Activated CD8-positive, alpha-beta memory T cell treated with anti-CD3 and anti-CD28 coated beads, Interleukin-2, amount 50 U/mL, for 1 hour (primary cell): Measurements from ENCODE around the gene MAPKAPK2.

Experiments
- DNase-seq: peaks from one replicate; pipeline ENCODE4 v3.0.0-alpha.2; 2020; ENCODE audit errors: extremely low read depth

MAPKAPK2 gene

DNA sequence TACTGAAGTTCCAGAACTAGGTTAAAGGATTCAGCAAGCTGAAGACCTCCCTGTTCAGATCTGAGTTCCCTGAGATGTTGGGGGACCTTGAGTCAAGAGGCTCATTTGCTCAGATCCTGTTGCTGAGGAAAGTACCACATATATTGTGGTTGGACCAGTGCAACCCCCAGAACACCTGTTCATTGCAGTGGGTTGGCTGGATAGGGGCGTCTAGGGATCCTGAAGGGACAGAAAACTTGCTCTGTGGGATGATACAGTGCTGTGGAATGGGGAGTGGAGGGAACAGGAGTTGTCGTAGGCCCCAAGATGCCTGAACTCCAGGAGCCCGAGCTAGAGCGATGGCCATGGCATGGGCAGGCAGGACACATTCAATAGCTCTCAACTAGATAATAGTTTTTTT, 24.6 kb upstream of the MAPKAPK2 start:
- no peak for DNase-seq

DNA sequence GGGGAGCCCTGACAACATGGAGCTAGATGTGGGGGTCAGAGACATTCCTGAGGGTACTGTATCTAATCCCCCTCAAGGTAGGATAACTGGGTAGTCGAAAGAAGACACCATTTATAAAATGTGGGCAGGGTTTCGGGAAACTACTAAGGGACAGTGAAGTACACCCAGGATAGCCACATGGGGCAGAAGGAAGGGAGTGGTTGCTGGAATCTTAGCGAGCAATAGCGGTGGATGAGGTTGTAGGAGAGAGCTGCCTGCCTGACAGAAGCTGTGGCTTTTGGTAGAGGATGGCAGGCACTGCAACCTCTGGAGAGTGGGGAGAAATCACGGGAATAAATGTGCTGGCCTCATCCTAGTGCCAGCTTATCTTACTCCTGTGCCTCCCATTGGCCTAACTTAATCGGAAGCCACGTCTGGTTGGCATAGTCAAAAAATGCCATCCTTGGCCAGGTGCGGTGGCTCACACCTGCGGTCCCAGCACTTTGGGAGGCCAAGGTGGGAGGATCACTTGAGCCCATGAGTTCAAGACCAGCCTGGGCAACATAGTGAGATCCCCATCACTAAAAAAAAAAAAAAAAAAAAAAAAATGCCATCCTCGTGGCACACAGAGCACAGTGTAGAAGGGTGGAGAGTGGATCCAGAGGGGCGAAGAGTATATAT, 23.4 kb upstream of the MAPKAPK2 start:
- no peak for DNase-seq

DNA sequence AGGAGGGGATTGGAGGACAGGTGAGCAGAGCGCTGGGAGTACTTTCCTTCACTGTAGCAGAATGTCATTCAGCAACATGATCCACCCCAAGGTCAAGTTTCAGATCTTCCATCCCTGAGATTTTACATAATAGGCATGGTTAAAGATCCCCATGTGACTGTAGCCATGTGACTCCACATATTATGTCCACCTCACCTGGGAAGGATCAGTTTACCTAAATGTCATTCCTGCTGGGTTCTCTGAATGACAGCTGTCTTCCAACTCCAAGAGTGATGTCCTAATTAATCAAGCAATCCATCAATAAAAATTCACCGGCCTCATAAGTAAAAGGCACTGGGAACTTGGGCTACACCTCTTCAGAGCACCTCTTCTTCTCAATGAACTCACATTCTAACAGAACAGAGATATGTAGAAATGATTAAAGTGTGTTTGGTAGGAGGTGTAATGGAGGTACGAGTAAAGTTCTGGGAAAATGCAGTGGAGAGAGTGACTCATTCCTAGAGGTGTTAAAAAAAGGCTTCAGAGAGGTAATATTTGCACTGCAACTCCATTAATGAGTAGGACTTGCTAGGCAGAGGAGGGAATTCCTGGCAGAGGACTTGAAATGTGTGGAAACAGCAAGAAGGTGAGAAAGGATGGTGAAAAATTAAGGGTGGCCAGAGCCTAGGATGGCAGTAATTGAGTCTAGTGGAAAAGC, 22.2 kb upstream of the MAPKAPK2 start:
- DNase-seq: no peak

DNA sequence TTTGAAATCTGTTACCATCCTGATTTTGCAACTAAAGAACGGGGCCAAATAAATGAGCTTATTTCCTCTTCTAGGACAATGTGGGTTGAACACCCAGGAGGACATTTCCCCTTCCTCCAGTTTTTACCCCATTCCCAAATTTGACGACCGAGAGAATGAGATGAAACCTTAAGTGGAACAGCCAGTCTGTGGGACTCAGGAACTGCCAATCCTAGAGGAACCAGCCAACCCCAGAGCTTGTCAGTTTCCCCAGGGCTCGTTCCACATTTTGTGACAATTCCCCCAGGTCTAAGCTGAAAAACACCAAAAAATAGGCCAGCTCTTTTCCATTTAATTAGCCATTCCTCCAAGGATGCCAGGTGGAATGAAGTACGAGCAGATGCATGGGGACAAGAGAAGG, 21.3 kb upstream of the MAPKAPK2 start:
- DNase-seq: no peak

DNA sequence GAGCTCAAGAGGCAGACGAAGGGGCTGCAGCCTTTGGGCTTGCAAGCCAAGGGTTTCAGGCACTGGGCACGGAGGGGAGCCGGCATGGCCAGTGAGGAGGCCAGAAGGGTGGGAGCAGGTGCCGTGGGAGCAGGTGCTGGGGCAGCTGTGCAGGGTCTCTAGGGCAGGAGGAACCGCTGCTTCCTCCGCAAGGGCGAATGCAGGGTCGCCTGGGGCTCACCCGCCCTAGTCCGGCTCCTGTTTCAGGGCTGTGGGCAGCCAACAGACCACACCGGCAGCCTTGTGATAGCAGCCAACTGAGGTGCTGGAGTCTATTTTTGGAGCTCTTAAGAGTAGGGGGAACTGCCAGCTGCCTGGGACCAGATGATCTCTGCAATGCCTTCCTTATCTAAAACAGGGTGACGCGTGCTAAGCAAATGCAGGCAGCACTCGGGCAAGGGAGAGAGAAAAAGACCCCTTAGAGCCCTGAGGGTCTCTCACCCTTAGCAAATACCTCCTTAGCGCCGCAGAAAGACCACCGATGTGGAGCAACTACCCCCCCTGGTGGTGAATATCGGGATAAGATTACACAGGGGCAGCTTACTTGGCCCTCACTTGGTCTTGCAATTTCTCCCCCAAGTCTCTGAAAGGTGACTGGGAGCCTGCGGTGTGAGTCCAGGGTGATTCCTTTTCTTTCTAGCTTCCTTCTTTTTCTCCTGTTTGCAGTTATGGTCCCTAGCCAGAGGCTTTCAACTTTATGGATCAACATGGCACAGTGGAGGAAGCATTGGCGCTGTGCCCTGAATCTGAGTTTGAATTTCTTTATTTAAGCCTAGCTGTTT, 20.7 kb upstream of the MAPKAPK2 start:
- peak; percentile 46 for DNase-seq

DNA sequence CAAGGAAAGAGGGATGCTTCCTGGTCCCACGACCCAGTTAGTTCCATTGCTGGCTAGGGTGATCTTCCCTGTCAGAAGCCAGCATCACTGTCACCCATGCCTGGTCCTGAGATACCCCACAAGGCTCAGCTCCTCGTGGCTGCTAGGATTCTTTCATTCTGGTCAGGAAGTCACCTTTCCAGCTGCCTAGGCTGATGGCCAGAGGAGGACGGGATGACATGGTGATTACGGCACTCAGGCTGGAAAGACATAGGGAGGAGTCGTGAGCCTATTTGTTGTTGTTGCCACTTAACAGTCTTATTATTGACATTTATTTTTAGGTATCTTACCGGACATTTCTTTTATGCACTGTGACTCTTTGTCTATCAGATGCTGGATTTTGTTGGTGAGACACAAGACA, 20.0 kb upstream of the MAPKAPK2 start:
- no peak for DNase-seq

DNA sequence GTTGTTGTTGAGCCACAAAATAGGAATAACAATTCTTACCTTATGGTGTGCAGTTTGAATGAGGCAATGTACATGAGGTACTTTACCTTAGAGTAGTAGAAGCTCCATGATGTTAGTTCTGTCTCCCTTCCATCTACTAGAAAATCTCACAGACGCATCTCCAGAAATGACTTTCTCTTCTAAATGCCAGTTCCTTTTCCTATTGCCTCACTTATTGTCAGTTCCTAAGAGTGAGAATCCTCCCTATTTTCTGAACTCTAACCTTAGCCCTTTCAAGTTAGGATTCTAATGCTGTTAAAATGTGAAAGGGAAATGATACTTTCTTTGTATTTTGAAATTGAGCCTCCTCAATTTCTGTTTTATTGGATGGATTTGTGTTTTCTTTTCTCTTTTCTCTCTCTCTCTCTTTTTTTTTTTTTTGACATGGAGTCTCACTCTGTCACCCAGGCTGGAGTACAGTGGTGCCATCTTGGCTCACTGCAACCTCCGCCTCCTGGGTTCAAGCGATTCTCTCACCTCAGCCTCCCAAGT, 18.6 kb upstream of the MAPKAPK2 start:
- DNase-seq: no peak

DNA sequence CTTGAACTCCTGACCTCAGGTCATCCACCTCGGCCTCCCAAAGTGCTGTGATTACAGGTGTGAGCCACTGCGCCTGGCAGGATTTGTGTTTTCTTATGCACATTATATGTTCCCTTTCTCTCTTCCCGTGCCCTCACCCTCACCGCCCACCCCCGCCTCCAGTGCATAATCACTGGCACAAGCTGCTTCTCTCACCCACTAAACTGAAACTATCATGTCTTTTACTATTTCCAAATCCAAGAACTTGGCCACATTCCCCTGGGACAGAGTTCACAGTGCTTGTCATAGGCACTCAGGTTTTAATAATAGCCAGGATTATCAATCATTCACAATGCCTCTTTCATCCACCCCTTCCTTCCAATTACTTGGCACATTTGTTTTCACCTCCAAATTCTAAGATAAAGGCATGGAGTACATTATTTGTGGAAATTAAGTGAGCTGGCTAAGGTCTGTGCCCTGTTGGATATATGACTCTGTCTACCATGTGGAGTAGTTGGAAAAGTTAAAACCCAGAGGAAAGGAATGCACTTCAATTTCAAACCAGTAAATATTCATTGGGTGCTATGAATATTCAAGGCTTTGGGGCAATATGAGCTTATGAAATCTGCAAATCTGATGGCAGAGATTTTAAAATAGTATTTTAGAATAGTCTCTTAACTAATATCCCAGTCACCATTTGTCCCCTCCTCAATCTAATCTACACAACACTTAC, 17.6 kb upstream of the MAPKAPK2 start:
- DNase-seq: no peak

DNA sequence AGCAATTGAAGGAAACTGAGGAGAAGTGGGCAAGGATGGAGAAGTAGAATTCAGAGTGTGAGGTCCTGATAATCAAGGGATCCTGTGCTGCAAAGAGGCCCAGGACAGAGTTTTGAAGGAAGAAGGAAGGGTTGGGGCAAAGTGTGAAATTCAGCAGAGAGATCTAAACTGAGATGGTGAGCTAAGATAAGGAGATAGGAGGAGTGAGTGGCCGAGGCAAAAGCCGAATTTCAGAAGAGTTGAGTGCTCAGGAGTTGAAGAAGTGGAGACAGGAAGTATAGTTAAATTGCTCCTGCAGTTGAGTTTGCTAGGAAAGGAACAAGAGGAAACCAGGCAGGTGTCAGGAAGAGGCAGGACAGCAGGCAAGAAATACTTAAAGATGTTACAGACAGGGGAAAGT, 16.4 kb upstream of the MAPKAPK2 start:
- DNase-seq: no peak

DNA sequence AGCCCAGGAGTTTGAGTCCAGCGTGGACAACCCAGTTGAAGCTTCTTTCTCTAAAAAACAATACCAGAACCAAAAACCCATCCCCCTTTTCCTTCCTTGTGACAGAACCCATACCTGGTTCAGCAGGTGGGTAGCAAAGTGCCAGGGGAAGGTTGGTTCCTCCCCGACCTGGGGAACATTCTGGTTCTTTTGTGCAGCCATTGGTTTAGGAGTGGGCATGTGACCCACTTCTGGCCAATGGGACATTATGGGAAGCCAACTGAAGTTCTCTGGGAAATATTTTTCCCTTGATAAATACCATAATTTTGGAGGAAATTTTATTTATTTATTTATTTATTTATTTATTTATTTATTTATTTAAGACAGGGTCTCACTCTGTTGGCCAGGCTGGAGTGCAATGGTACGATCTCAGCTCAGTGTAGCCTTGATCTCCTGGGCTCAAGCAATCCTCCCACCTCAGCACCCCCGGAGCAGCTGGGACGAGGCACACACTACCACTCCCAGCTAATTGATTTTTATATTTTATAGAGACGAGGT, 15.8 kb upstream of the MAPKAPK2 start:
- DNase-seq: no peak

DNA sequence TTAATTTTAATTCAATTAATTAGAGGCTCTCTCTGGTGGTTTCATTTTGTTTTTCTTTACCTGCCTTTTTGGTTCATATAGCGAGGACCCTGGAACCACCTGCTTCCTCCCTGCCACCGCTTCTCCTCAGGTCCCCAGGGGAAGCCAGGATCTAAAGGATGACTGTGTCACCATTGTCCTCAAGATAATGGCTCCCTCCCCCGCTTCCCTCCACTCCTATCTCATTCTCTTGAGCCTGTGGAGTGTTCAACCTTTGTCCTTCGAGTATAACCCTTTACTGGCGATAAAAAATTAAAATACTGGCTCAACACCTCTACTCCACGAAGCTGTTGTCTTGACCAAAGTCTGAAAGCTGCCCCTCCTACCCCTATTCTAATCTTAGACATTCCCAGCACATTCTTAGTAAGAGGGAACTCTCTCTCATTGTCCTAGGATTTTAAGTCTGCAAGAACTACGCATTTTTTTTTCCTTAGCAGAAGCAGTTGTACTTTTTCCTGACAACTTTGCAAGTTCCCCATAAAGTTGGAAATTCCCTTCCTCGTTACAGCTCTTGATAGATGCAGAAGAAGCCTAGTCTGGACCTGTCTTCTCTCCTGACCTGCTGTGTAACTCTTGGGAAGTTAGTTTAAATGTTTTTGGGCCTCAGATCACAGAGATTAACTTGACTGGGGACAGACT, 12.6 kb upstream of the MAPKAPK2 start:
- DNase-seq: no peak

DNA sequence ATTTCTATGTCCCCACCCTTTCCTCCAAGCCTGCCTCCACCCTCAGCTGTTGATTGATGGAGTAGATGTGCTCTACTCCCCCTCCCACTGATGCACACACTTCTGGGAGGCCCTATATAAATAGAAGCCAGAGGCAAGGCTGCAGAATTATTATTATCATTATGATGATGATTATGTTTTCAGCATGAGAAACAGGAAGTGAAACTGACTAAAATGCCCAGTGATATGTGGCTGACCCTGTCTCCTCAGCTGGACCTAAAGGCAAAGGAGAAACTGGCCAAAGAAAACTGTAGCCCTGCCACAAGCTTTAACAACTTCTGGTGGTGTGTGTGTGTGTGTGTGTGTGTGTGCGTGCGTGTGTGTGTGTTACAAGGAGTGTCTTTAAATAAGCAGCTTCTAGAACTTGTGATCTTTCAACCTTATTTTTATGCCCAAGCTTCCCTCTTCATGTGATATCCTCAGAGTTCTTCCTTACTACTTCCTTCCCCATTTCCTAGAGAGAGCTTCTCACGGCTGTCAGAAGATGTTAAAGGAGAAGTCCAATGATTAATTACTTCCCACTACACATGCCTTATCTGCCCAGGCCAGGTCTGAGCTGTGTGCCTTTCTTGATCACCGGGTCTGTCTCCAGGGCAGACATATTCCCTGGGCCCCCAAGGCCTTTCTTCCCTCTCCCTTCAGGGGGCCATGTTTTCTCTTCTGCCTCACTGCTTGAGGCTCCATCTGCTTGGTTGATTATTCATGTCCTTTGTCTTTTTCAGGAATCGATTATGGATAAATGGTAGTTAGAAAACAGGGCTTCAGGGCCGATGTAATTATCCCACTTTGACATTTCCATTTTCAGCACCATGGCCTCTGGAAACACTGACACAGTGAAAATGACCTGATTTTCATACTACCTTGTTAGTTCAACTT, 11.6 kb upstream of the MAPKAPK2 start:
- no peak for DNase-seq

DNA sequence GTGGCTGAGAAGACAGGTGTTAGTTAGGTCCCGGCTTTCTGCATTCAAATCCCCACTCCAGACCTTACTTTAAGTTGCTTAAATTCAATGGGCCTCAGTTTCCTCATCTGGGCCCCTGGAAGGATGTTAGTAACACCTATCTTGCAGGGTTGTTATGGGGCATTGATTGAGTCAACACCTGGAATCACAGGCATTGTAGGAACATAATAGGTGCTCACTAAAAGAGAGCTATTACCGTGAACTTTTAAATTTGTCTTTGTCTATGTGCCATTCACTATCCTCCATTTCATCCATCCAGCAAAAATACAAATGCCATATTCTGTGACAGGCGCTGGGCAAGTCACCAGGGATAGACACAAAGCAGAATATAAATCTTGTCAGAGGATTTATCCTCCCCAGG, 10.5 kb upstream of the MAPKAPK2 start:
- DNase-seq: no peak

DNA sequence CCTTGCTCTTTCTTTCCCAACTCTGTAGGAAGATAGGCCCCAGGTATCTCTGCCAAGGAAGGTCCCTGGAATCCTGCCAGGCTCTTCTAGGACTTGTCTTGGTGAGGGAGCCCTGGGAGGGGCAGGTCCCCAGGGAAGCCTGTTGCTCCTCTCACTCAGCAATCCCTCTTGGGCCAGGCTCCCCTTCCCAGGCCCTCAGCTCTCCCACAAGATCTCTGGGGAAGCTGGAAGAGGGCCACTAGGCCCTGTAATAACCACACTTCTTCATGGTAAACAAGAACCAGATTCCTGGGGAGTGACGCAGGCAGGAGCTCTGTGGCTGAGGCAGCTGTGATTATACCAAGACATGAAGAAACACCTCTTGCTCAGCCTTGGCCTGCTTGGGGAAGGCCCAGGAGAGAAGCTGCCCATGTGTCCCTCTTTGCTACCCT, 9.9 kb upstream of the MAPKAPK2 start:
- DNase-seq: no peak

DNA sequence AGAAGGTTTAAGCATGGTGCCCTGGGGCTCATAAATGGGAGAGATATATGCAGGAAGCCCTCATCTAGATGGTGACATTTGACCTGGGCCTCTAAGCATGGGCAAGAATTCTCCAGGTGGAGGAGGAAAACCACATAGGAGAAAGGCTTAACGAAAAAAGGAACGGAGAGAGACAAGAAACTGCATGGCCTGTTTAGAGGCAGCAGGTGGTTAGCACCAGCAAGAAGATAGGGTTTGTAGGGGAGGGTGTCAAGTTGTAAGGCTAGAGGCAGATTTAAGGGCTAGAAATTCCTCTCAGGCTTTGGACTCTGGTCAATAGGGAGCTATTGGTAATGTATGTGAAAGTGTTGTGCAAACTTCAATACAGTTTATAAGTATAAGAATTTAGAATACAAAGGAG, 8.2 kb upstream of the MAPKAPK2 start:
- no peak for DNase-seq

DNA sequence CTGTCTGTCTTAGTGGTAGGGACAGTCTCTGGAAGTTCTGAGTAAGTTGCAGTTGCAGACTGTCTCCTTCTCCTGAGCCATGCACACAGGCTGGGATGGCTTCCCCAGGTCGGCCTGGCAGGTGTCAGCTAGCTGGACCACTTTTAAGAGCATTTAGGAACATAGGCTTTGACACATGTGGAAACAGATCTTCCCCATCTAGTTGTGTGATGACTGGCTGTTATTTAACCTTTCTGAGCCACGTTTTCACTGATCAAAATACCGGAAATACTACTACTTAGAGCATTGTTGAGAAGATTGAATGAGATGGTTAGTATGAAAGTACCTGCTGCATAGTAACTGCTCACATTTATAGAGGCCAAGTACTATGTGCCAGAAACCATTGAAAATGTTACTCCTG, 6.2 kb upstream of the MAPKAPK2 start:
- DNase-seq: no peak

DNA sequence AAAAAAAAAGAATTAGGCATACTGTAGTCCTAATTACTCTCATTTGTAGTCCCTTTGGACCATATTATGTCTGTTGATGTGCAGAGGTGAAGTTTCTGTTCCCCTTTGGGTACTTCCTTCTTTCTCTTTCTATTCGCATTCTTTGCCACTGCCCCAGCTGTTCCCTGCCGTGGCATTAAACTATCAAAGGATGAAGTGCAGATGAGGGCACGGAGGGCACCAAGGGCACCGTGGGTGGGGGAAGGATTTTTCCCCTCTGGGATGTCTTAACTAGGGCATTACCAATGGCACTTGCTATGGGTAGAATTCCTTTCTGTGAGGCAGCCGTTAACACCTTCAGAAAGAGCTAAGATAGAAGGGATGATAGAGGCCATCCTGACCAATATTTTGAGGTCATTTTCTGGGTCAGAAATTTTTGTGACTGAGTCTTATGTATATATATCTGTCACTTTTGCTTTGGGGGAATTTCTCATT, 4.9 kb upstream of the MAPKAPK2 start:
- DNase-seq: no peak

DNA sequence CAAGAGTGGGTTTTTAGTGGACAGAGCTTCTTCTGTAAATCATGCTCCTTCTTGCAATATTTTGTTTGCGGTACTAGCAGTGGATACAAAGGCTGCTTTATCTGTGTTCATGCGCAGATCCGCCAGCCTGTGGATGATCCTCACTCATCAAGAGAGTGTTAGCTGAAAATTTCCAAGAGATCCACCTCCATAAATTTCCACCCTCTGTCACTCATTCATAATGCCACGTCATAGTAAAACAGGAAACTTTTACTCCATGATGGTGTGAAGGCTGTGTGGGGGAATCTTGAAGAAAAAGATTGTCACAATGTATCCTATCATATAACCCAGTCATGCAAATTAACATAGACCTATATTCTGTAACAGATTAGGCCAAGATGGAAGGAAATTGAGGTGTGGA, 4.4 kb upstream of the MAPKAPK2 start:
- DNase-seq: no peak

DNA sequence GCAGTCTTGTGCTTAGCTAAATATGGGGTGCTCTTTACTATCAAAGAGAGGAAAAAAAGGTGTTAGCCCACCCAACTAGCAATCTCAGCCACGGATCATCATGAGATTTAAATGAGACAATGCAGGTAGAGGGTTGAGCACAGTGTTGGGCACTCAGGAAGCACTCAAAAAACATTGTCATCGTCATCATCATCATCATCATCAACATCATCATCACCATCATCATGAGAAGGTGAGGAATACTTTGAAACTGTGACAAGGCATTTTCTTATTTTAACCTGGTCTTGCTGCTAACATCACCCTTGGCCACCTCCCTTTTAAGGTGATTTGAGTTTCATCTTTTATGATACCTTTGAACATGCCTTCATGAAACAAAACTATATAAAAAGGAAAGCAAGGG, 3.3 kb upstream of the MAPKAPK2 start:
- DNase-seq: no peak

DNA sequence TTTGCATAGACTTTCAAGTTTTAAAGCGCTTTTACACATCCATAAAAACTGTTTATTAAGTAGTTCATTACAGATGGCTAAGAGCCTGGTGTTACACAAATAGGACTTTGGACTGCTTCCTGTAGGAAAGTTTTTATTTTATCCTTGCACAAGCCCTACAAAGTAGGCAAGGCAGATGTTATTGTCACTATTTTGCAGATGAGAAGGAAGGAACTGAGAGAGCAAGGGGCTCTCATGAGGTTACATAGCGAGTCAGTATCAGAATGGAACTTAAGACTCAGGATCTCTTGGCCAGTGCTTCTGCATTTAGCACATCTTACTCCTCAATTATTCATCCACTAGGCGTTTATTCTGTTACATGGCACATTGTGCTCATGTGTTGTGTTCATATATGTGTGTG, 2.6 kb upstream of the MAPKAPK2 start:
- no peak for DNase-seq
